HG02678 (cell line): ENCODE data around the gene TSPAN18.

Experiments used
- ATAC-seq: cut with Tn5 transposase; IDR thresholded peaks from one replicate; pipeline ENCODE4 v1.9.1; 2021; ENCODE audit warnings: mild to moderate bottlenecking, moderate library complexity; ENCODE audit not compliant: unreplicated experiment

TSPAN18 gene

DNA sequence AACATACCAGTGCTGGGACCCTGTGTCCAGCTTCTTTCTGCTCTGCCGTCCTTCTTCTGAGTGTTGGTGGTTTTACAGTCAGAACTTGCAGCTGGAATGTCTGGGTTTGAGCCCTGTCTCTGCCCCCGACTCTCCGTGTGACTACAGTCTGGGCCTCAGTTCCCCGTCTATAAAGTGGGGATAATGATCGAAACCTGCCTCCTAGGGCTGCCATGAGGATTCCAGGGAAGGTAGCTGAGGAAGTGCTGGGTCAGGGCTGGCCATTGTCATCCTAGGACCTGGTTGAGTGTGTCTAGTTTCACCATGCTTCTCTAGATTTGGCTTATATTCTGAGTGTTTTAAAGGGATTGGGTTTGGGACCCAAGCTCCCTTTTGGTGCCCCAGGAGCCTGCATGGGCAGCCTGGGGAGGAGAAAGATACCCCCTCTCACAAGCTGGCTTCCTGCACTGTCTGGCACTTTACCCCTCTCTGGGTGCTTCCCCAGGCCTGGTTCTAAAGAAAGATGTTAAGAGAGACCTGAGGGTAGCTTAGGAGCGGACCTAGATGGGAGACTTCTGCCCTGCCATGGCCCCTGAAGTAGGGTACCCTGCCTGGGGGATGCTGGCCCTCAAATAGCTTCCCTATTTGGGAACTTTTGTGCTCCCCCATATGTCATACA is 49.9 kb downstream of the TSPAN18 start:
- ATAC-seq: no peak

GRCh38 chr11:44777209-44778194 is 50.7 kb downstream of the TSPAN18 start:
- ATAC-seq: no peak

DNA sequence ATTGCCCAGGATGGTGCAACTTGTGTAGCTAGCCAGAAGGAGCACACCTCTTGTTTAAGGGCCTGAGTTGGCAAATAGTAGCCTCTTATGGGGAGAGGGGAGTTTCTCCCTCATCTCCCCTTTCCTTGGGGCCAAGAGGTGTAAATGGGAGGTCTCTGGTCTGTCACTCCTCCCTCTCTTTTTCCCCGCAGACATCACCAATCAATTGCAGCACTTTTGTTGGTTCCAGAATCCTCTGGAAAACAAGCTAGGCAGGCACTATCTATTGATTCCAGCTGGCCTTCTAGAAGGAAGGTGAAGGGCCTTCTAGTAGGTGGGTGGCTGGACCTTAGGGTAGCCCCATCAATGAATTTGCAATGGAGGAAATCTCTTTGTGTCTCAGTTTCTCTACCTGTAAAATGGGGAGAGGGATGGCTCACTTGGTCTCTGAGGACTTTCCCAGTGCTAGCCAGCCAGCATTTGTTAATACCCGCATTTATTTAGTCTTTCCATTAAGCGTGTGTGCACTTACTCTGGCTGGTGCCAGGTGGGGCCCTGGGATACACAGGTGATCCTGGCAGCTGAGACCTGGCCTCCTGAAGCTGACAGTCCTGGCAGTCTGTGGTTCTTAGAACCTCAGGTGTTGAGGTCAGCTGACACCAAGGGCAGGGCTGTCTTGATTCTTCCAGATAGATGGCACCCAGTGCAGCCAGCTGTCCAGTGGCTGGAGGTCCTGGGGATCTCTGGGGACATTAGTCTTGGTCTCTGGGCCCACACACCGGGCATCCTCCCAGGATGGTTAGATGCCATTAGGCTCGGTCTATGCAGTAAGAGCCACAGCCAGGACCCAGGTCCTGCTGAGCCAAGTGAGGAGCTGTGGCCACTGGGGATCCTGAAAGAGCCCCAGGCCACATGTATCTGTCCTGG is 51.7 kb downstream of the TSPAN18 start:
- no peak for ATAC-seq

GRCh38 chr11:44779736-44780520 is 53.2 kb downstream of the TSPAN18 start:
- ATAC-seq: no peak

GRCh38 chr11:44780940-44781631 is 54.3 kb downstream of the TSPAN18 start:
- ATAC-seq: no peak

- no peak for ATAC-seq
These were observed 54.9 kb downstream of the TSPAN18 start for GRCh38 chr11:44781655-44782054.

- ATAC-seq: no peak
These were observed 55.7 kb downstream of the TSPAN18 start for GRCh38 chr11:44782478-44782877.

GRCh38 chr11:44784436-44784760 is 57.6 kb downstream of the TSPAN18 start:
- ATAC-seq: no peak

- no peak for ATAC-seq
These were observed 58.1 kb downstream of the TSPAN18 start for GRCh38 chr11:44784851-44785250.

DNA sequence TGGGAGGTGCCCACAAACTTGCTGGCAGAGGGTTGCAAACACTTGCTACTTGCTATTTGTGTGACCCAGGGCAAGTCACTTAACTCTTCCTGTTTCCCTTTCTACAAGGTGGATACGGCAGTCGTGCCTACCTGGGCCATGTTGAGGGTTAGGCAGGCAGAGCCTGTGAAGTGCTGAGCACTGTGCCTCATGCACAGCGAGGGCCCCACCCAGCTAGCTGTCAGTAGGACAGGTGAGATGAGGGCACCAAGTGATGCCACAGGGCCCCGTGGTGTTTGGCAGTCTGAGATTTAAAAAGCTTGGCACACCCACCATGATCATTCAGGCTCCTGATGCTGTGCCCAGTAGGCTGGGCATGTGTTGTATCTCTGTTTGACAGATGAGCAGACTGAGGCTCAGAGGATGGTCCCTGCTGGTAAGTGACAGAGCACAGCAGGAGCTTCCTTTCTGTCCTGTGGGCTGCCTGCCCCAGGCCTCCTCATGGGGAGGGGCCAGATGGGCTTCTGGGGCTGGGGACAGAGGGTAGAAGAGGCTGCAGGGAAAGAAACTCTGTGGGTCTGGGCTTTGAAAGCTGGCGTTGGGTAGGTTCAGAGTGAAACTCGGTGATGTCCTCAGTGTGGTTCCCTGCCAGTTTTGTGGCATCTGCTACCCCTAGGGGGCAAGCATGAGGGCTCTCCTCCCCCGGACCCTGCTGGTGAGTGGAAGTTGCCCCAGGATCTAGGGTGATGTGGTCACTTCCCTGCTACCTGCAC is 59.3 kb downstream of the TSPAN18 start:
- ATAC-seq: no peak

DNA sequence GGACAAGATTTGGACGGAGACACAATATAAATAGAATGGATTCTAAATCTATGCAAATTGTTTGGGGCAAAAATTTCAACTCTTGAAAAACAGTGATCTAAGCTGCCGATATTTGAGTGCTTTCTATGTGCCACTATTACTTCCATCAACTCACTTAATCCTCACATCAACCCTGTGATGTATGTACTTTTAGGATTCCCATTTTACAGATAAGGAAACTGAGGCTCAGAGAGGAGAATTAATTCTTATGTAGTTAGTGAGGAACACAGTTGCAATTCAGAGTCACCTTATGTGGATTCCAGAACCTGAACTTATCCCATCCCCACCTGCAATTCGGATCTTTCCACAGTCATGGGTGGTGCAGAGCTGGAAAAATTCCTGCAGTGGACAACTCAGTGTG is 60.3 kb downstream of the TSPAN18 start:
- no peak for ATAC-seq

DNA sequence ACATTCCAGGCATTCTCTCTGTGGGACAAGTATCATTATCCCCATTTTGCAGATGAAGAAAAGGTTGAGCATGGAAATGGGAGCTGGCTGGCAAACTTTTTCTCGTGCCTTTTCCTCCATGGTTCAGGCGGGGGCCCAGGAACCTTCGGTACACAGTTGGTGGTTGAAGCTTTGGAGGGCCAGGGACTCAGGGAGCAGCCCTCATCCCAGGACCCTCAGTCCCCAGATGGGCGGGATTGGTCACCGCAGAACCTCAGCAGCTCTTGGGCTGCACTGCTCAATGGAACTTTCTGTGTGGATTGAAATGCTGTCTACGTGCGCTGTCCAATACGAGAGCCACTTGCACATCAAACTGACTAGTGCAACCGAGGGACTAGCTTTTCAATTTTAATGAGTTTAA is 61.2 kb downstream of the TSPAN18 start:
- ATAC-seq: no peak

GRCh38 chr11:44788536-44789261 is 61.9 kb downstream of the TSPAN18 start:
- ATAC-seq: no peak

- no peak for ATAC-seq
These were observed 62.7 kb downstream of the TSPAN18 start for GRCh38 chr11:44789496-44789895.

DNA sequence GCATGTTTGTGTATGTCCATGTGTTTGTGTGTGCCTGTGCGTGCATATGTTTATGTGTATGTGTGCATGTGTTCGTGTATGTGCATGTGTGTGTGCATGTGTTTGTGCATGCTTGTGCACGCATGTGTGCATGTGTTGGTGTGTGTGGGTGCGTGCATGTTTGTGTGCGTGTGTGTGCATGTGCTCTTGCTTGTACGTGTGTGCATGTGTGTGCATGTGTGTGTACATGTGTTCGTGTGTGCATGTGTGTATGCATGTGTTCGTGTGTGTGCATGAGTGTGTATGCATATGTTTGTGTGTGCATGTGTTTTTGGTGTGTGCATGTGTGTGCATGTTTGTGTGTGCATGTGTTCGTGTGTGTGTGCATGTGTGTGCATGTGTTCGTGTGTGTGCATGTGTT is 63.4 kb downstream of the TSPAN18 start:
- no peak for ATAC-seq

GRCh38 chr11:44791316-44791925 is 64.7 kb downstream of the TSPAN18 start:
- ATAC-seq: no peak

- no peak for ATAC-seq
These were observed 65.4 kb downstream of the TSPAN18 start for GRCh38 chr11:44792171-44792570.
